ENCODE results near the gene MLLT3. TPM values are rescaled to one million over a fixed set of nuclear protein-coding genes. Genes with fewer than 3 reads are reported as not detected.

Gene MLLT3
- total and polyA plus RNA-seq, 2 donors (not counting 3 experiments of a cell fraction or from before 2014, with no cell fraction given), result 6.1 to 10.0 TPM

DNA sequence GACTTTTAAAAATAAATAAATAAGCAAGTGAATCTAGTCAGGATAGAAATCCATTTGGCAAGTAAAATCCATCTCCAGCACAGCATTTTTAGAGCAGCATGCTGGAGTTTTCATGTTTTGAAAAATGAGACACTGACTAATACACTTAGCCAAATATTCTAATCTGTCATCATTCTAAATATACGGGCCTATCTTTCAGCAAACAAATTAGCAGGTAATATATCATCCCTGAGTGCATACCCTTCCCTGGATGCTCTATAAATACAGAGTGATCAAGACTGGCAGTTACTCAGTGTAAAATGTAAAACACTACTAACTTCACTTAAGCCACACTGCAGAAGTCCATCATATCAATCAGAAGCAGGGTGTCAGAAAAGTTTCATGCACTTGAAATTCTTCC is 58.4 kb downstream of the MLLT3 start:
- no peak for DNase-seq (ENCODE audit: low read depth, low spot score)
- Histone ChIP-seq H3K9me1 (replicated peaks; ENCODE audit: control insufficient read depth, extremely low read depth, insufficient read depth, low read length) (no peaks in the 10 kb centered on the region), H3K36me3 (ENCODE audit: control insufficient read depth in 2 of 2, extremely low read depth in 1 of 2, insufficient read depth in 2 of 2, low read length in 2 of 2) (no peaks in the 10 kb centered on the region), H3K4me1 (ENCODE audit: control insufficient read depth, extremely low read depth, insufficient read depth, low read length) (no peaks in the 10 kb centered on the region), H3K4me3 (replicated peaks in 1 of 3; ENCODE audit: insufficient read depth in 1 of 3, low read depth in 1 of 3, low read length in 3 of 3) (no peak overlapping the region), H3K9ac (replicated peaks; ENCODE audit: extremely low read depth, insufficient read depth, low read length) (no peak overlapping the region), H4K20me1 (replicated peaks; ENCODE audit: control insufficient read depth, extremely low read depth, insufficient read depth, low read length) (no peaks in the 10 kb centered on the region), H3K27me3 (ENCODE audit: control insufficient read depth in 2 of 2, insufficient read depth in 2 of 2, low read length in 2 of 2) (no peaks in the 10 kb centered on the region), H3K4me2 (ENCODE audit: insufficient read depth, low read length) (no peak overlapping the region), H3K27ac (ENCODE audit: insufficient read depth, low read depth, low read length) (no peak overlapping the region), H3K79me2 (ENCODE audit: control insufficient read depth, insufficient read depth, low read length) (no peaks in the 10 kb centered on the region), H2AFZ (ENCODE audit: low read depth, low read length) (no peak overlapping the region), H3K9me3 (replicated peaks; ENCODE audit: control insufficient read depth, insufficient read depth, low read length) (no peaks in the 10 kb centered on the region)
- TF ChIP-seq POLR2AphosphoS5 (IDR thresholded peaks at IDR 0.05; ENCODE audit: insufficient read depth, low read depth, low read length) (no peak), CTCF (IDR thresholded peaks at IDR 0.05; ENCODE audit: extremely low read depth in 1 of 2, insufficient read depth in 1 of 2, low read depth in 1 of 2, low read length in 2 of 2) (no peak), POLR2A (IDR thresholded peaks at IDR 0.05; ENCODE audit: low read depth, low read length) (no peak), MYC (IDR thresholded peaks at IDR 0.05; ENCODE audit: low read depth, low read length) (no peak), JUN (IDR thresholded peaks at IDR 0.05; ENCODE audit: borderline replicate concordance, insufficient read depth, insufficient read length, low read depth) (no peak), EZH2 (IDR thresholded peaks at IDR 0.05; ENCODE audit: borderline replicate concordance, low read depth, low read length, severe bottlenecking) (no peak), GATA2 (IDR thresholded peaks at IDR 0.05; ENCODE audit: insufficient read depth, insufficient read length, low read depth, low read length) (no peak), FOS (IDR thresholded peaks at IDR 0.05; ENCODE audit: borderline replicate concordance, insufficient read depth, low read length) (no peak)
- TF ChIP-seq, protein P1, sequence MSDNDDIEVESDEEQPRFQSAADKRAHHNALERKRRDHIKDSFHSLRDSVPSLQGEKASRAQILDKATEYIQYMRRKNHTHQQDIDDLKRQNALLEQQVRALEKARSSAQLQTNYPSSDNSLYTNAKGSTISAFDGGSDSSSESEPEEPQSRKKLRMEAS (IDR thresholded peaks at IDR 0.05; ENCODE audit: insufficient read depth, insufficient read length), result no peak
- FAIRE-seq, result no peak
- CTCF ChIA-PET, result no interaction called here
- POLR2A ChIA-PET, result no interaction called here
- dilution Hi-C loops (cut with MboI; ENCODE audit: extremely low pct_ligation_motif_present, low sequenced_read_pairs), result no loop called here
- no TSS peak for BruUV-seq (replicated peaks)
- intact Hi-C loops (cut with micrococcal nuclease), result no loop called here

All from endothelial cell of umbilical vein (primary cell).